ENCODE results near the gene LTN1. TPM values are rescaled to one million over a fixed set of nuclear protein-coding genes. Genes with fewer than 3 reads are reported as not detected.

The LTN1 gene
- total RNA-seq, 1 experiment from 2014 or later = 8.7 TPM

DNA sequence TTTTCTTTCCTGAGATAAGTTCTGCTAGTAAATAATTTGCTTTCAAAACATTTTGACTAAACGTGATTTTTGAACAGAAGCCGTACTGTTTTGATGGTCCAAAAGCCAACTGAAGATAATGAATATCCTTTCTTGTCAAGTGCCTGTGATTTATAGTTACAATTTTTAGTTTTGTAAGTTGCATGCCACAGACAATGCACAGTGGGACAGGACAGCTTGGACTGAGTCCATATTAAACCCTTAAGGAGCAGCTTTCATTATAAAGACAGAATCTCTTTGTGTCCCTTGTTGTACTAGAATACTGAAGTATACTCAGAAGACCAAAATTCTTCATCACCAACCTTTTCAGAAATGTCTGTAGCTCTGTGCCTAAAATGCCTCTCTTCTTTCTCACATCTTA is 92.2 kb downstream of the LTN1 start:
- intact Hi-C loops (cut with micrococcal nuclease) = no loop called here
- no peak overlapping the region for H2AFZ ChIP-seq (ENCODE audit: low read depth, low read length, poor library complexity, severe bottlenecking)
- H3K9me2 ChIP-seq (ENCODE audit: insufficient read depth) = no peaks in the 10 kb centered on the region
- BruUV-seq (replicated peaks) = no TSS peak
- RAD21 ChIA-PET (ENCODE audit: low non-redundant PET in 1 of 2, low total read pairs in 2 of 2, uncharacterized antibody in 2 of 2, unreplicated experiment in 2 of 2) = no interaction called here
- no peaks in the 10 kb centered on the region for H4K20me1 ChIP-seq (ENCODE audit: insufficient read depth)
- DNase-seq (ENCODE audit: low read depth, low spot score) = no peak
- no peaks in the 10 kb centered on the region for H3K9me3 ChIP-seq (ENCODE audit: control insufficient read depth in 1 of 2, insufficient read depth in 1 of 2, low read depth in 1 of 2, low read length in 2 of 2)
- H3K79me2 ChIP-seq (ENCODE audit: insufficient read depth, low read length) = no peaks in the 10 kb centered on the region
- POLR2A ChIA-PET = interaction anchor here (0.6 kb wide), 1 partner anchor 21 kb away, joined by 3 read pairs; no protein-coding TSS in a partner anchor
- TF ChIP-seq, protein P1, sequence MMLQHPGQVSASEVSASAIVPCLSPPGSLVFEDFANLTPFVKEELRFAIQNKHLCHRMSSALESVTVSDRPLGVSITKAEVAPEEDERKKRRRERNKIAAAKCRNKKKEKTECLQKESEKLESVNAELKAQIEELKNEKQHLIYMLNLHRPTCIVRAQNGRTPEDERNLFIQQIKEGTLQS (IDR thresholded peaks at IDR 0.05) = no peak
- H3K4me3 ChIP-seq (replicated peaks in 1 of 2; ENCODE audit: low read depth in 1 of 2, low read length in 2 of 2) = no peak overlapping the region
- H3K27me3 ChIP-seq (ENCODE audit: insufficient read depth, low read length) = 0 out of 2 replicates have a peak, but pooled peaks cover 4% of the 10 kb centered on the region
- no peak overlapping the region for H3K9ac ChIP-seq (ENCODE audit: low read length)
- no peak for ATAC-seq
- H3K36me3 ChIP-seq (ENCODE audit: control insufficient read depth in 1 of 2, insufficient read depth in 2 of 2, low read length in 2 of 2) = no peaks in the 10 kb centered on the region
- no peak overlapping the region for H3K4me2 ChIP-seq (ENCODE audit: low read length)
- no peak overlapping the region for H3K27ac ChIP-seq (ENCODE audit: low read depth, low read length)
- H3K4me1 ChIP-seq (ENCODE audit: control insufficient read depth in 1 of 2, insufficient read depth in 2 of 2, low read length in 2 of 2) = no peaks in the 10 kb centered on the region
- CTCF ChIA-PET = no interaction called here

DNA sequence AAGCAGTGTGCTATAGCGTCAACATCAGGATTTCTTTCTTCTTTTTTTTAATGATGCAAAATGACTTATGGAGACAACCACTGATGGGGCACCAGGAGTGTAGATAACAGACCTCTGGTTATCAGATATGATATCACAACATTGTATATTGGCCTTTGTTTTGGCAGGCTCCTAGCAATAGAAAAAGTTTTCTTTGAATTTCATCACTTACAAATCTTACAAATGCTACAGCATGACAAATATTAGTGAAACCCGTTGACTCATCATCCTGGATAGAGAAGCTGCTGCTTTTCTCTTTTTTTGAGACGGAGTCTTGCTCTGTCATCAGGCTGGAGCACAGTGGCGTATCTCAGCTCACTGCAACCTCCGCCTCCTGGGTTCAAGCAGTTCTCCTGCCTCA is 92.9 kb downstream of the LTN1 start:
- DNase-seq (ENCODE audit: low read depth, low spot score) = no peak
- H3K4me3 ChIP-seq (replicated peaks in 1 of 2; ENCODE audit: low read depth in 1 of 2, low read length in 2 of 2) = no peak overlapping the region
- H3K27ac ChIP-seq (ENCODE audit: low read depth, low read length) = no peak overlapping the region
- BruUV-seq (replicated peaks) = no TSS peak
- ChIA-PET CTCF (no interaction called here), POLR2A (no interaction called here), RAD21 (ENCODE audit: low non-redundant PET in 1 of 2, low total read pairs in 2 of 2, uncharacterized antibody in 2 of 2, unreplicated experiment in 2 of 2) (no interaction called here)
- no peak for ATAC-seq
- H3K9me2 ChIP-seq (ENCODE audit: insufficient read depth) = no peaks in the 10 kb centered on the region
- no peaks in the 10 kb centered on the region for H3K36me3 ChIP-seq (ENCODE audit: control insufficient read depth in 1 of 2, insufficient read depth in 2 of 2, low read length in 2 of 2)
- no peak overlapping the region for H2AFZ ChIP-seq (ENCODE audit: low read depth, low read length, poor library complexity, severe bottlenecking)
- no peaks in the 10 kb centered on the region for H3K79me2 ChIP-seq (ENCODE audit: insufficient read depth, low read length)
- no peak for TF ChIP-seq FOSL1 (IDR thresholded peaks at IDR 0.05; ENCODE audit: low read depth)
- TF ChIP-seq YY1 (IDR thresholded peaks at IDR 0.05; ENCODE audit: extremely low read depth, insufficient replicate concordance, low read depth, low read length) = no peak
- no peaks in the 10 kb centered on the region for H4K20me1 ChIP-seq (ENCODE audit: insufficient read depth)
- intact Hi-C loops (cut with micrococcal nuclease) = no loop called here
- H3K4me1 ChIP-seq (ENCODE audit: control insufficient read depth in 1 of 2, insufficient read depth in 2 of 2, low read length in 2 of 2) = no peaks in the 10 kb centered on the region
- no peak overlapping the region for H3K9ac ChIP-seq (ENCODE audit: low read length)
- H3K4me2 ChIP-seq (ENCODE audit: low read length) = no peak overlapping the region
- no peaks in the 10 kb centered on the region for H3K9me3 ChIP-seq (ENCODE audit: control insufficient read depth in 1 of 2, insufficient read depth in 1 of 2, low read depth in 1 of 2, low read length in 2 of 2)
- 0 out of 2 replicates have a peak, but pooled peaks cover 4% of the 10 kb centered on the region for H3K27me3 ChIP-seq (ENCODE audit: insufficient read depth, low read length)

All from HCT116 (cell line).